Measurements from ENCODE around the gene PRR33. TPM values are rescaled to one million over a fixed set of nuclear protein-coding genes. Genes with fewer than 3 reads are reported as not detected.

The PRR33 gene
- total and polyA plus RNA-seq, 11 donors = 0.08 to 5.1 (median 2.4) TPM

GRCh38 chr11:1916132-1916985, 24.7 kb upstream of the PRR33 start:
- H3K9me3 ChIP-seq = no peaks in the 10 kb centered on the region
- peak overlapping the region in 9 of 12 donors; percentile 40 to 91 (median 85) for H3K27ac ChIP-seq
- intact Hi-C loops (cut with DNase I) = loop anchor here (1.0 to 10.0 kb wide), 5 partner anchors 23 to 222 kb away; partner anchors contain the start of genes KRTAP5-6 (in 1 of the 10) and TNNI2 (in 1 of the 10)
- TF ChIP-seq, protein P1, sequence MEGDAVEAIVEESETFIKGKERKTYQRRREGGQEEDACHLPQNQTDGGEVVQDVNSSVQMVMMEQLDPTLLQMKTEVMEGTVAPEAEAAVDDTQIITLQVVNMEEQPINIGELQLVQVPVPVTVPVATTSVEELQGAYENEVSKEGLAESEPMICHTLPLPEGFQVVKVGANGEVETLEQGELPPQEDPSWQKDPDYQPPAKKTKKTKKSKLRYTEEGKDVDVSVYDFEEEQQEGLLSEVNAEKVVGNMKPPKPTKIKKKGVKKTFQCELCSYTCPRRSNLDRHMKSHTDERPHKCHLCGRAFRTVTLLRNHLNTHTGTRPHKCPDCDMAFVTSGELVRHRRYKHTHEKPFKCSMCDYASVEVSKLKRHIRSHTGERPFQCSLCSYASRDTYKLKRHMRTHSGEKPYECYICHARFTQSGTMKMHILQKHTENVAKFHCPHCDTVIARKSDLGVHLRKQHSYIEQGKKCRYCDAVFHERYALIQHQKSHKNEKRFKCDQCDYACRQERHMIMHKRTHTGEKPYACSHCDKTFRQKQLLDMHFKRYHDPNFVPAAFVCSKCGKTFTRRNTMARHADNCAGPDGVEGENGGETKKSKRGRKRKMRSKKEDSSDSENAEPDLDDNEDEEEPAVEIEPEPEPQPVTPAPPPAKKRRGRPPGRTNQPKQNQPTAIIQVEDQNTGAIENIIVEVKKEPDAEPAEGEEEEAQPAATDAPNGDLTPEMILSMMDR (IDR thresholded peaks at IDR 0.05) = no peak
- TF ChIP-seq POLR2A (IDR thresholded peaks at IDR 0.05) = no peak
- ATAC-seq = no peak
- peak in 2 of 5 donors; percentile 28 to 47 for DNase-seq
- H3K4me1 ChIP-seq = peaks cover 8 to 63% (median 35%) of the 10 kb centered on the region in 12 donors
- no peaks in the 10 kb centered on the region for H3K36me3 ChIP-seq
- no peaks in the 10 kb centered on the region for H3K27me3 ChIP-seq
- peak overlapping the region in 5 of 12 donors; percentile 7 to 40 (median 32) for H3K4me3 ChIP-seq
- WGBS, 4 donors = 77 to 87% (median 82%) methylated on average over 10 to 14 of the region's 14 CpGs

DNA sequence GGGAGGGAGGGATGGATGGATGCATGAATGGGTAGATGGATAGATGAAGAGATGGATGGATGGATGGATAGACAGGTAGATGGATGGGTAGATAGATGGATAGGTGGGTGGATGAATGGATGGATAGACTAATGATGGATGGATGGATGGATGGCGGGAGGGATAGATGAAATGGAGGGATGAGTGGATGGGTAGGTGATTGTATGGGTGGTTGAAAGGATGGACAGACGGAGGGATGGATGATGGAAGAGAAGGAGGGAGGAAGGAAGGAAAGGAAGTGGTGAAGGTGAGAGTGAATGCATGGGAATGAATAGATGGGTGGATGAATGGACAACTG, 24.1 kb upstream of the PRR33 start:
- H3K4me1 ChIP-seq = peaks cover 8 to 58% (median 31%) of the 10 kb centered on the region in 12 donors
- no peaks in the 10 kb centered on the region for H3K9me3 ChIP-seq
- ATAC-seq = no peak
- H3K27ac ChIP-seq = peak overlapping the region in 2 of 12 donors; percentile 76 to 85
- TF ChIP-seq, protein P1 (IDR thresholded peaks at IDR 0.05) = no peak
- no peak for TF ChIP-seq POLR2A (IDR thresholded peaks at IDR 0.05)
- H3K27me3 ChIP-seq = no peaks in the 10 kb centered on the region
- H3K36me3 ChIP-seq = no peaks in the 10 kb centered on the region
- no peak overlapping the region for H3K4me3 ChIP-seq
- 91 to 100% (median 96%) methylated on average over 2 of the region's 2 CpGs for WGBS, 4 donors
- no peak for DNase-seq
- intact Hi-C loops (cut with DNase I) = loop anchor here (1.0 to 10.0 kb wide), 7 partner anchors 19 to 221 kb away; partner anchors contain the start of genes KRTAP5-6 (in 1 of the 10) and TNNI2 (in 1 of the 10)

GRCh38 chr11:1913271-1914060, 21.8 kb upstream of the PRR33 start:
- TF ChIP-seq, protein P1 (IDR thresholded peaks at IDR 0.05) = no peak
- TF ChIP-seq POLR2A (IDR thresholded peaks at IDR 0.05) = no peak
- Histone ChIP-seq H3K27ac (peak overlapping the region in 3 of 12 donors; percentile 42 to 88 (median 69)), H3K4me3 (no peak overlapping the region), H3K27me3 (no peaks in the 10 kb centered on the region), H3K4me1 (peaks cover 3 to 49% (median 28%) of the 10 kb centered on the region in 12 donors), H3K36me3 (no peaks in the 10 kb centered on the region), H3K9me3 (no peaks in the 10 kb centered on the region)
- ATAC-seq (no peak), DNase-seq (peak in 1 of 5 donors; percentile 28)
- intact Hi-C loops (cut with DNase I) = loop anchor here in 6 of 10 donors (1.0 to 10.0 kb wide), 6 partner anchors 17 to 219 kb away; partner anchors contain the start of gene KRTAP5-6 (in 1 of the 6)
- WGBS, 4 donors = 89 to 95% (median 90%) methylated on average over 28 to 31 of the region's 31 CpGs

Data from heart left ventricle (tissue), 16 donors.